NCI-H748 (cell line): ENCODE measurements around the gene LRRK1.

Experiments used
- DNase-seq: peaks from one replicate; lab custom pipeline; 2025; ENCODE audit not compliant: unreplicated experiment; lab: John Stamatoyannopoulos, UW

LRRK1 gene

GRCh38 chr15:100891307-100892012, 27.7 kb upstream of the LRRK1 start:
- no peak for DNase-seq

GRCh38 chr15:100892013-100892355, 27.2 kb upstream of the LRRK1 start:
- no peak for DNase-seq

- DNase-seq: no peak
Observed at GRCh38 chr15:100893261-100893963, 25.7 kb upstream of the LRRK1 start.

- no peak for DNase-seq
Observed at GRCh38 chr15:100893964-100894295, 25.2 kb upstream of the LRRK1 start.

GRCh38 chr15:100895721-100896120, 23.4 kb upstream of the LRRK1 start:
- no peak for DNase-seq

GRCh38 chr15:100897221-100898151, 21.7 kb upstream of the LRRK1 start:
- DNase-seq: no peak

GRCh38 chr15:100898152-100898490, 21.0 kb upstream of the LRRK1 start:
- DNase-seq: no peak

- DNase-seq: no peak
Observed at GRCh38 chr15:100898661-100899462, 20.3 kb upstream of the LRRK1 start.

- no peak for DNase-seq
Observed at GRCh38 chr15:100899601-100900000, 19.6 kb upstream of the LRRK1 start.

GRCh38 chr15:100900136-100900794, 18.9 kb upstream of the LRRK1 start:
- peak; percentile 8 for DNase-seq

- DNase-seq: no peak
Observed at GRCh38 chr15:100900795-100901169, 18.4 kb upstream of the LRRK1 start.

- DNase-seq: no peak
Observed at GRCh38 chr15:100901296-100901695, 17.9 kb upstream of the LRRK1 start.

GRCh38 chr15:100901702-100902435, 17.3 kb upstream of the LRRK1 start:
- DNase-seq: no peak

- no peak for DNase-seq
Observed at GRCh38 chr15:100902436-100903167, 16.6 kb upstream of the LRRK1 start.

- no peak for DNase-seq
Observed at GRCh38 chr15:100903168-100903554, 16.0 kb upstream of the LRRK1 start.

GRCh38 chr15:100905850-100906249, 13.3 kb upstream of the LRRK1 start:
- no peak for DNase-seq

- no peak for DNase-seq
Observed at GRCh38 chr15:100908466-100908865, 10.7 kb upstream of the LRRK1 start.

- DNase-seq: no peak
Observed at GRCh38 chr15:100909565-100909964, 9.6 kb upstream of the LRRK1 start.
